Activated T-cell treated with anti-CD3 and anti-CD28 coated beads, Interleukin-2, amount 50 U/mL, for 24 hours (primary cell): Measurements from ENCODE around the gene DMC1.

ENCODE experiments used
- DNase-seq: peaks from one replicate; pipeline ENCODE4 v3.0.0-alpha.2; 2020
- H3K27ac Mint-ChIP-seq: 2 replicates; pipeline ENCODE4 v1.8.0; 2020; ENCODE audit warnings: mild to moderate bottlenecking, mixed read lengths
- H3K27me3 Mint-ChIP-seq: 2 replicates; pipeline ENCODE4 v1.8.0; 2020; ENCODE audit warnings: mixed read lengths
- H3K36me3 Mint-ChIP-seq: 2 replicates; pipeline ENCODE4 v1.8.0; 2020; ENCODE audit warnings: low read depth, mixed read lengths
- H3K4me1 Mint-ChIP-seq: 2 replicates; pipeline ENCODE4 v1.8.0; 2020; ENCODE audit warnings: low read depth, mixed read lengths
- H3K4me3 Mint-ChIP-seq: 2 replicates; pipeline ENCODE4 v1.8.0; 2020; ENCODE audit warnings: mild to moderate bottlenecking, moderate library complexity, mixed read lengths
- H3K9me3 Mint-ChIP-seq: 2 replicates; pipeline ENCODE4 v1.8.0; 2020; ENCODE audit warnings: mixed read lengths

The DMC1 gene

DNA sequence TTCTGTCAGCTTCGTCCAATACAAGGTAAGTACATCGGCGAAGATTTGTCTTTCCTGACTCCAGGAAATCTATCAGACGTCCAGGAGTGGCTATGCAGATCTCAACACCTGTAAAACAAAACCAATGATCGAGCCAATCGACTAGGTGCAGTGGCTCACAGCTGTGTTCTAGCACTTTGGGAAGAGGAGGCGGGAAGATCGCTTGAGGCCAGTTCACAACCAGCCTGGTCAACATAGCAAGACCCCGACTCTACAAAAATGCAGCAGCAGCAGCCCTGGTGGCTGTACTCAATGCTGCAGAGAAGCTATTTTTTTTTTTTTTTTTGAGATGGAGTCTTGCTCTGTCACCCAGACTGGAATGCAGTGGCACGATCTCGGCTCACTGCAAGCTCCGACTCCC lies 75.0 kb downstream of the DMC1 start:
- Mint-ChIP-seq H3K9me3 (no peaks in the 10 kb centered on the region), H3K4me1 (peaks cover 74% of the 10 kb centered on the region), H3K27me3 (no peaks in the 10 kb centered on the region), H3K36me3 (peaks cover 94% of the 10 kb centered on the region), H3K27ac (peak overlapping the region; percentile 45), H3K4me3 (no peak overlapping the region)
- DNase-seq, result no peak

DNA sequence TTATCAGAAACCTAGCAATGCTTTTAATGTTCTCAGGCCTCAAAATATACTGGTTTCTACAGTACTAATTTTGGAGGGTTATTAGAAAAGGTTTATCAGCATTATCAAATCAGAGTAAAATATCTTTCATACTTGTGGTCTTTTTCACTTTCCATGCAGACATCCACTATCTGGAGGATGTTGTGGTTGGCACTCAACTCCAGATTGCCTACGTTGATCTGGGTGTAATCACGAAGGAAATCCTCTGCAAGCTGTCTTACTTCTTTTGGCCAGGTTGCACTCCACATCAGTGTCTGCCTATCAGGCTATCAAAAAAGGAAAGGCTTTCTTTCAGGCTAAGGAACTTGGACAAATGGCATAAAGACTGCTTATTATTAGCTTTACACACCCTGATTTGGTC lies 75.5 kb downstream of the DMC1 start:
- Mint-ChIP-seq H3K27me3 (no peaks in the 10 kb centered on the region), H3K4me3 (no peak overlapping the region), H3K9me3 (no peaks in the 10 kb centered on the region), H3K36me3 (peaks cover 94% of the 10 kb centered on the region), H3K4me1 (peaks cover 77% of the 10 kb centered on the region), H3K27ac (peak overlapping the region; percentile 45)
- DNase-seq, result no peak

DNA sequence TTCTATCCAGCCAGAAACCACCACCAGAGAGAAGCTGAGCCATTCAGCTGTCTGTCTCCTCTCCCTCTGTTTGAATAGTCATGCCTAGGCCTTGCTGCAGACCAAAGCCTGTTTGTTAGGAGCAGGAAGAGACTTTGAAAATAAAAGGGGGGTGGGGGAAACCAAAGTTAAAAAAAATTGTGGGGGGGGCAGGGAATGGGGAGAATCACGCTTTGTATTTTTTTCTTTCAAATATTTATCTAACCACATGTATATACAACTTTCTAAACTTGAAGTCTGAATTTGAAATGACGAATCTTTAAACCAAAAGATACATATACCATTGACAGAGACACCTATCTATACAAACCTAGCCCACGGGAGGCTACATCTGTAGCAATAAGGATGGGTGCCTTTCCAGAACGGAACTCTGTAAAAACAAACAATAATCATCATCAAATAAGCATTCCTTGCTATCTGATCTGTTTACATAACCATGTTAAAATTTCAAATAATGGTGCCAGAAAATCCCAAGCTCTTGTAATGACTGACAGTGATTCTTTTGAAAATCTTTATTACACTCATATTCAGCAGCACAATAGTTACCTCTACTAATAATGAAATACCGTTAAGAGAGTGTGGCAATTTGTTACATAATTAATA lies 78.2 kb downstream of the DMC1 start:
- H3K27me3 Mint-ChIP-seq, result no peaks in the 10 kb centered on the region
- H3K9me3 Mint-ChIP-seq, result no peaks in the 10 kb centered on the region
- H3K4me1 Mint-ChIP-seq, result peaks cover 74% of the 10 kb centered on the region
- peak overlapping the region; percentile 66 for H3K27ac Mint-ChIP-seq
- peaks cover 97% of the 10 kb centered on the region for H3K36me3 Mint-ChIP-seq
- no peak for DNase-seq
- no peak overlapping the region for H3K4me3 Mint-ChIP-seq

DNA sequence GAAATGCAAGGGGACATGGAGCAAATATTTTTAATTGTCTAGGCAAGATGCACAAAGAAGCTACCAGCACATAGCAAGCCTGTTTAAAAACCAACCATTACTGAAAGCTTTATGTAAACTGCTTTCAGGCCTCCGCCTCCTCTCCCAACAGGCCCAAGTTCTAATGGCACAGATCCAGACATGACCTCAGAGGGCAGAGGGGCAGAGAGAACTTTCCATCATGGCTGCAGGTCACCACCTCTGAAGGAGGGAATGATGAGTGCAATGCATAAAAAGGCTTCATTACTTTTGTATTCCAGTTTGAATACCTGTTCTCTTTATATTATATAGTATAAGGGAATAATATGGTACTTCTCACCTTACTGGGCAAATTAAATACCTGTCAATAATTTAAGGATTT lies 79.1 kb downstream of the DMC1 start:
- H3K9me3 Mint-ChIP-seq, result no peaks in the 10 kb centered on the region
- no peaks in the 10 kb centered on the region for H3K27me3 Mint-ChIP-seq
- peaks cover 79% of the 10 kb centered on the region for H3K4me1 Mint-ChIP-seq
- H3K4me3 Mint-ChIP-seq, result no peak overlapping the region
- H3K27ac Mint-ChIP-seq, result peak overlapping the region; percentile 95
- peaks cover 97% of the 10 kb centered on the region for H3K36me3 Mint-ChIP-seq
- no peak for DNase-seq

DNA sequence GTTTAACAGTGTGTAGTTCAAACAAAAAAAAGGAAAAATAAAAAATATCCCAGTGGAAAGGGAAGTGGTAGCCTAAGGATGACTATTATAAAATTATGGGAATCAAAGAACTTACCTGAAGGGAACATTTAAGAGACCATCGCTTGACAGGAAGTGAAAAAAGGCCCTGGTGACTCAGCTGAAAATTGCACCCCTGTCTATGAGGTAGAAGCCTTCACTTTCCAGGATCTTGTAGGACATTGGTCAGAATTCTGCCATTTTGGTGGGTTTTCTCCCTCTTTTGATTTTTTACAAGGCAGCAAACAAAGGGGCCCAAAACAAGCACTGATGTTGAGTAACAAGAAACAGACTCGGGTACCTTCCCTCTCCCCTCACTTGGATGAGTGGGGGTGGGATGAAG lies 79.5 kb downstream of the DMC1 start:
- H3K4me3 Mint-ChIP-seq, result no peak overlapping the region
- no peaks in the 10 kb centered on the region for H3K9me3 Mint-ChIP-seq
- peaks cover 79% of the 10 kb centered on the region for H3K4me1 Mint-ChIP-seq
- DNase-seq, result no peak
- H3K27me3 Mint-ChIP-seq, result no peaks in the 10 kb centered on the region
- H3K27ac Mint-ChIP-seq, result peak overlapping the region; percentile 95
- peaks cover 97% of the 10 kb centered on the region for H3K36me3 Mint-ChIP-seq

DNA sequence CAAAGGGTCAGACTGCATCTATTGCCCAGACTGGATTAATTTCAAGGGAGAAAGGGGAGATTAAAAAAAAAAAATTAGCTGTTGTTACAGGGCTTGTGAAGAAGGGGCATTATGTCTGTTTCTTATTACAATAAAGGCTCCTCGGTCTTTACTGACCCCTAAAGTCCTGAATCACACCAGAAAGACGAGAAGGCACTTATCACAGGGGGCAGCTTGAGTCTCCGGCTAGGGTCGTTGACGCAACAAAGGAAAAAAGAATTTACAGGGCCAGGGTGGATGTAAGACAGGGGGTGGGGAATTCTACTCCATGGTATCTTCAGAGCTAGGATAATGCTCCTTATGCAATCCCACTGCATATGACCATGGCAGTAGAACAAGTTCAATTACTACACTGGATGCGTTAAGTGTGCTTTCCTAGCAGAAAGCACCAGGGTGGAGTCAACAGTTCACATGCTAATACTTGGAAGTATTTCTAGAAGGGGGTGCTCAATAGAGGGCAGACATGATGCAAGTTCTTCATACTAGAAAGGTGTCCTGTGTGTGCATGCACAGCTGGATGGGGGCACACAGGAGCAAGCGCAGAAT lies 80.3 kb downstream of the DMC1 start:
- peaks cover 76% of the 10 kb centered on the region for H3K4me1 Mint-ChIP-seq
- peak overlapping the region; percentile 95 for H3K27ac Mint-ChIP-seq
- no peak for DNase-seq
- H3K4me3 Mint-ChIP-seq, result no peak overlapping the region
- peaks cover 97% of the 10 kb centered on the region for H3K36me3 Mint-ChIP-seq
- H3K27me3 Mint-ChIP-seq, result no peaks in the 10 kb centered on the region
- no peaks in the 10 kb centered on the region for H3K9me3 Mint-ChIP-seq

DNA sequence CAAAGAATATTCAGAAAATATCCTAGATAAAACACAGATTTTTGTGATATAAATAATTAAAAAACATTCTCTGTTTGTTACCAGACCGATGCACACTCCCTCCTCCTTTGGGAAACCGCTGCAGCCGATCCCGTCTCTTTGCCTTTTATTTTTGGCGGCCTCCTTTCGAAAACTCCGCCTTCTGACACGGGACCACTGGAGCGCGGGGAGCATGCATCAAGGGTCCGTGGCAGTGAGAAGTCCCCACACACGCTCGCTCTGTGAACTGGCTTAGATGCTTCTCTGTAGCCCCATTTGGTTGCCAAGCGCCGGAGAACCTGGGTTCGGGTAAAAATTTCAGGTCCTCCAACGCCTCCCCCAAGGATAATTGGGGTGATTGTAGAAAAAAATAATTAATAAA lies 80.8 kb downstream of the DMC1 start:
- no peaks in the 10 kb centered on the region for H3K27me3 Mint-ChIP-seq
- no peak overlapping the region for H3K27ac Mint-ChIP-seq
- peaks cover 97% of the 10 kb centered on the region for H3K36me3 Mint-ChIP-seq
- DNase-seq, result no peak
- peaks cover 74% of the 10 kb centered on the region for H3K4me1 Mint-ChIP-seq
- no peaks in the 10 kb centered on the region for H3K9me3 Mint-ChIP-seq
- H3K4me3 Mint-ChIP-seq, result no peak overlapping the region

DNA sequence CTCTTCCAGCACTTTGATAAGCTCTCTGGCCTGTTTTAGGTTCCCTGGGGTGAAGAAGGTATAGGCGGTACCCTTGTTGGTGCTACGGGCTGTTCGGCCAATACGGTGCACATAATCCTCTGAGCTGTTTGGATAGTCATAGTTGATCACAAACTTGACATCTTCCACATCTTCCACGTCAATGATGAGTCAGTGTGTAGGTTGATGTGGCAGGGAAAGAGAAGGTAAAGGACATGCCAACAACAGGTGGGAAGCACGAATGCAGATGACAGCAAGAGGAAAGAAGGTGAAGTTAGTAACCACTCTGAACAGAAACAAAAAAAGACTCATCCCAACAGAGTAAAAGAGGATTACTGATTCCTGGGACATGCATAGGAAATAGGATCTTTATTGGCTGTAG lies 82.0 kb downstream of the DMC1 start:
- Mint-ChIP-seq H3K9me3 (no peaks in the 10 kb centered on the region), H3K4me1 (peaks cover 74% of the 10 kb centered on the region), H3K27ac (peak overlapping the region; percentile 34), H3K36me3 (peaks cover 97% of the 10 kb centered on the region), H3K4me3 (no peak overlapping the region), H3K27me3 (no peaks in the 10 kb centered on the region)
- no peak for DNase-seq

DNA sequence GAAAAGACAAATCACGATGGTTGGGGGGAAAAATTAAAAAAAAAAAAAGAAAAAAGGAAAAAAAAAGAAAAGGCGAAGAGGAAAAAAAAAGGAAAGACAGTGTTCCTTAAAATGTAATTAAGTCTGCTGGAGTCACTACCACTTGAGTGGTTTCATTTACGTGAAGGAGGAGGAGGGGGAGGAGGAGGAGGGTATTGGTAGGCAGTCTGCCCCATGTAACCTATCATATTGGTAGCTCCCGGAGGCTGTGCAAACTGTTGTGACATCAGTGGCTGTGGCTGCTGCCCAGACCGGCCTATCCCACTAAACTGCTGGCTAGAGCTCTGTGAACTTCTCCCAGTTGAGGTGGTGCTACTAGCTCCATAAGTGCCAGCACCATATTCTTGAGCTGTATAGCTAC lies 84.2 kb downstream of the DMC1 start:
- Mint-ChIP-seq H3K9me3 (no peaks in the 10 kb centered on the region), H3K4me3 (no peak overlapping the region), H3K27ac (peak overlapping the region; percentile 77), H3K4me1 (peaks cover 67% of the 10 kb centered on the region), H3K27me3 (no peaks in the 10 kb centered on the region), H3K36me3 (peaks cover 97% of the 10 kb centered on the region)
- peak; percentile 31 for DNase-seq

DNA sequence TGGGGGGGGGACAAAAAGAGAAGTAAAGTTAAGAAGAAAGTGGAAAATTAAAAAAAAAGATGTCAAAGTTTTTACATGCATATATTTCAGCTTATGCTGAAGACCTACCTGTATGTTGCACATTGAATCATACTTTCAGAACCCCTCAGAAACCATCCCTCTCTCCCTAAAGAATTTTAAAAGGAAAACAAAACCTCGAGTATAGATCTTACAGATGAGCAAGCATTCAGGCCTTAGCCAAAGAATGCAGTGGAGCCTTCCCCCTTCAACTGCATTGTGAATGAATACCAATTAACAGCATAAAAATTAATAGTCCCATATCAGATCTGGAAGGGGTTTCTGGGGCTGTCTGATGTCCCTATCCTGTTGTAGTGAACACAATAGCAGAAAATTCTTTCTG lies 85.7 kb downstream of the DMC1 start:
- no peaks in the 10 kb centered on the region for H3K9me3 Mint-ChIP-seq
- H3K27ac Mint-ChIP-seq, result peak overlapping the region; percentile 76
- no peak for DNase-seq
- H3K4me3 Mint-ChIP-seq, result no peak overlapping the region
- peaks cover 93% of the 10 kb centered on the region for H3K36me3 Mint-ChIP-seq
- H3K4me1 Mint-ChIP-seq, result peaks cover 53% of the 10 kb centered on the region
- H3K27me3 Mint-ChIP-seq, result no peaks in the 10 kb centered on the region

DNA sequence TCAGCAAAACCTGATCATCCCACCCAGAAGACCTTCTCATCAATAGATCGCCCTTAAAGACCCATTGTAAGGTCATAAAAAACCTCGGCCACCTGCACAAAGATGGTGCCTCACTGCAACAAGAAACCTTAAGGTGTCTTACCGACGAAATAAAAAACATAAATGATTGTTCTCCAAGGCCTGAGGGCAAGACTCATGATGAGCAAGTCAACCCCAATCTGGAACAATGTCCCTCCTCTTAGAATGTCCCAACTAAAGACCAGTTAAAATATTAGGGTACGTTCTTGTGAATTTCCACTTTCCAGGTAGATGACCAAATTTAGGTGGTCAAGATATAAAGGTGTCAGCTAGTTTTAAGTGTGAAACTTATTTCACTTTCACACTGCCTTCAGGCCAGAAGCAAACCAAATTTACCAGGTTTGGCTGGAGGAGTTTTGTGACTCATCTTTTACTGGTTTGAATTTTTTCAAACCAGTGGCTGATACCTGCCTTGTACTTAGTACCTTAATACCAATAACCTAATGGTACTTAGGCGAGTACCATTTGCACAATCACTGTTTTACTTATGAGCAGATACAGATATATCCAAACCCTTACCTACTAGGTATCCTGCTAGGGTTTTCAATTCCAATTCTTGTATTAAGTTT lies 87.2 kb downstream of the DMC1 start:
- Mint-ChIP-seq H3K9me3 (no peaks in the 10 kb centered on the region), H3K27me3 (no peaks in the 10 kb centered on the region), H3K4me3 (no peak overlapping the region), H3K36me3 (peaks cover 83% of the 10 kb centered on the region), H3K27ac (peak overlapping the region; percentile 26), H3K4me1 (peaks cover 42% of the 10 kb centered on the region)
- DNase-seq, result no peak

DNA sequence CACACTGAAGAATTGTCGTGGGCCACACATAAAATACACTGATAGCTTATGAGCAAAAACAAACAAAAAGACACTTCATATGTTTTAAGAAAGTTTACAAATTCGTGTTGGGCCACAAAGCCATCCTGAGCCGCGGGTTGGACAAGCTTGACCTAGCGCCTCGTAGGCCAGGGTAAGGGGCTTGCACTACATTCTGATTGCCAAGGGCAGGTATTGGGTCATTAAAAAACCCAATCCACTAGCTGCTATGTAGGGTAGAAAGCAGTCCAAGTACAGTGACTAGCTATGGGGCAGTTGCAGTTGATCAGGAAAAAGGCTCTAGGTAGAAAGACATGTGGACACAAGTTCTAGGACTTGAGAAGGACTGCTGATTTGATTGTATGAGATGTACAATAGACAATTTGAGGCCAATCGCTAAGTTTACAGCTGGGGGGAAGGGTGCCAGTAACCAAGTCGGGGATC lies 88.1 kb downstream of the DMC1 start:
- Mint-ChIP-seq H3K36me3 (peaks cover 76% of the 10 kb centered on the region), H3K27ac (peak overlapping the region; percentile 58)

DNA sequence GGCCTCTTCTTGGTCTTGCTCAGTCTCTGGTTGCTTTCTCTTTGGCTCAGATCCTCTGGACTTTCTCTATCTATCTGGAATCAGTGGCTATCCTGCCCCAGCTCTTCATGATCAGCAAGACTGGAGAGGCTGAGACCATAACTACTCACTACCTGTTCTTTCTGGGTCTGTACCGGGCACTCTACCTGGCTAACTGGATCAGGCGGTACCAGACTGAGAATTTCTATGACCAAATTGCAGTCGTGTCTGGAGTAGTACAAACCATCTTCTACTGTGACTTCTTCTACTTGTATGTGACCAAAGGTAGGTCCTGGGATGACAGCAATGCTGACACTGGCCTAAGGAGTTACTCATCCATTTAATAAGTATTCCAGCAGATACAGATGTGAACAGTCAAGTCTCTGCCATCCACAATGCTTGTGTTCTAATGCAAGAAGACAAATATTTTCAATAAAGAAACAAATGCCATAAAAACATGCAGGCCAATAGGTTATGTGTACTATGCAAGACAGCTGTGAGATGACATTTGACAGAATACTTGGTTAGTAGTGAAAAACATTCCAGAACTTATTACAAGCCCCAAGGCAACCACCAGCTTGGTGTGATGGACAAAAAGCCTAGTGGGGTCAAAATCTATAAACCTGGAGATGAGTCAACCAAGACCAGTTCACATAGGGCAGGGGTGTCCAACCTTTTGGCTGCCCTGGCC lies 88.7 kb downstream of the DMC1 start:
- Mint-ChIP-seq H3K27ac (peak overlapping the region; percentile 73), H3K36me3 (peaks cover 70% of the 10 kb centered on the region), H3K4me3 (no peak overlapping the region), H3K4me1 (peaks cover 33% of the 10 kb centered on the region), H3K27me3 (no peaks in the 10 kb centered on the region), H3K9me3 (no peaks in the 10 kb centered on the region)
- DNase-seq, result peak; percentile 22

More for the DNA sequence above, 88.1 kb downstream of the DMC1 start:
- peak; percentile 29 for DNase-seq
- Mint-ChIP-seq H3K27me3 (no peaks in the 10 kb centered on the region), H3K4me3 (no peak overlapping the region), H3K9me3 (no peaks in the 10 kb centered on the region), H3K4me1 (peaks cover 39% of the 10 kb centered on the region)

DNA sequence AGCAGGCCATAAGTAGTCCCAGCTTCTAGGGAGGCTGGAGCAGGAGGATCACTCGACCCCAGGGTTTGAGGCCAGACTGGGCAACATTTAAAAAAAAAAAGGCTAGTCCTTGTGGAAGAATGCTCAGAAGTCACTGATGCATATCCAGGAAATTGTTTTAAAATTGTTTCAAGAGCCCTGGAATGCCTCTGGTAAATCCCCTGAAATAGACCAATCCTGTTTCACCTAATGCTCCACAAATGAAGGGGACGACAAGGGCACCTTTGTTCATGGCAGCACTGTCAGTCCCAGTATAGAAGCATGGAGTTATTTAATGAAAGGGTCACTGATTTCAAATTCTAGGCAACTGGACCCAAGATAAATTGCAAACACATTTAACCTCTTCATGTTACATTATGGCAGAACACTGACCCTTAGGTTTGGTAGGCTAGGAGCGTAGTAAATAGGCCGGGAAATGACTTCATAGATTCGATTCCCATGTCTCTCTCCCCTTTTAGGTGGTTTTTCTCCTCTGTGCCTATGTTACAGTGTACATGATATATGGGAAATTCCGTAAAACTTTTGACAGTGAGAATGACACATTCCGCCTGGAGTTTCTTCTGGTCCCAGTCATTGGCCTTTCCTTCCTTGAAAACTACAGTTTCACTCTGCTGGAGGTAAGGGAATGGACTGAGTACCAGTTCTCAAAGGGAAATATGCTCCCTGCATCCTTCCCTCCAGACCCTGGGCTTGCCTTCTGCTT lies 90.7 kb downstream of the DMC1 start:
- no peaks in the 10 kb centered on the region for H3K9me3 Mint-ChIP-seq
- peaks cover 50% of the 10 kb centered on the region for H3K36me3 Mint-ChIP-seq
- peak overlapping the region; percentile 61 for H3K27ac Mint-ChIP-seq
- H3K4me1 Mint-ChIP-seq, result peaks cover 23% of the 10 kb centered on the region
- no peak overlapping the region for H3K4me3 Mint-ChIP-seq
- DNase-seq, result no peak
- no peaks in the 10 kb centered on the region for H3K27me3 Mint-ChIP-seq
